Keratinocyte (primary cell): ENCODE measurements around the gene SF1.

Source experiments
- CTCF ChIP-seq, 3 experiments: IDR thresholded peaks in 1 of 3; conservative IDR thresholded peaks in 1 of 3; optimal IDR thresholded peaks in 1 of 3; 2 replicates in 2 of 3; 3 replicates in 1 of 3; pipeline versions ENCODE3 to v1.5.1; 2011; ENCODE audit warnings: low read length in 3 of 3, mild to moderate bottlenecking in 3 of 3, moderate library complexity in 2 of 3, control low read depth in 1 of 3, inconsistent platforms in 1 of 3; ENCODE audit not compliant: insufficient read depth in 2 of 3; ENCODE audit errors: extremely low read depth in 1 of 3
- EZH2 ChIP-seq: IDR thresholded peaks from one replicate; pipeline ENCODE4 v1.6.1; 2012; ENCODE audit warnings: inconsistent platforms, mild to moderate bottlenecking, low read length, moderate library complexity

DNA sequence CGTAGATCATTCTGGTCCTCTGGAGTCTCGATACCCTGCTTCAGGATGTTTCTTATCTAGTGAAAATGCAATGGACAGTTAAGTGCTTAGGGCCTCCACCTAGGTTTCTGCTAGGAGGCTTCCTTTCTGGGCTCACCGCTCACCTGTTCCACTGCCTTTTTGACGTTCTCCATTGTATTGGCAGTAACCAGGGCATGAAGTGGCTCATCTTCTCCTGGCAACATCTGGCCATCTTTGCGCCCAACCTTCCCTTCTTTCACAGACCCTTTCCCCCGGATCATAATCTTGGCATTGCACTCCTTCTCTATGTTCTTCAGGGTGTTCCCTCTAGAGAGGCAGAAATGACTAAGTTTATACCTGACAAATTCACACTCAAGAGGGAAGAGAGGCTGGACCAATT, 9.1 kb downstream of the SF1 start:
- TF ChIP-seq CTCF (optimal IDR thresholded peaks at IDR 0.05 in 1 of 3, IDR thresholded peaks at IDR 0.05 in 1 of 3, conservative IDR thresholded peaks at IDR 0.05 in 1 of 3; ENCODE audit: extremely low read depth in 1 of 3, insufficient read depth in 2 of 3, low read length in 3 of 3) (no peak), EZH2 (no peak)
